ENCODE data around the gene ACBD4.

DNA sequence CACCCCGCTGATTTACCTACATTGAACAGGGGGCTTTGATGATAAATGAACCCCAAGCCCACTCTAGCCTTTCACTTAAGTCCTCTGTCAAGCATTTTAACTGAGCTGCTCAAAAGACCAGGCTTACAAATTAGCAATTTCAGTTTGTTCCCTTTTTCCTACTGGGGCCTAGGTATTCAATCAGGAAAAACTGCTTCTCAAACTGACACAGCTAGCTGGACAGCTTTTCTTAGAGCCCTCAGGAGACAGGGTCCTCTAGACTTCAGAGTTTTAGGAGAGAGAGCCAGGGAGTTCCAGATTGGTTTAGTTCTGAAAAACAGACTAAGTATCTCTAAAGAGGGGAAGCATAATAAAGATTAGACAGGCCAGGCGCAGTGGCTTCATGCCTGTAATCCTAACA, 20.0 kb downstream of the ACBD4 start:
- TF ChIP-seq, protein P1, sequence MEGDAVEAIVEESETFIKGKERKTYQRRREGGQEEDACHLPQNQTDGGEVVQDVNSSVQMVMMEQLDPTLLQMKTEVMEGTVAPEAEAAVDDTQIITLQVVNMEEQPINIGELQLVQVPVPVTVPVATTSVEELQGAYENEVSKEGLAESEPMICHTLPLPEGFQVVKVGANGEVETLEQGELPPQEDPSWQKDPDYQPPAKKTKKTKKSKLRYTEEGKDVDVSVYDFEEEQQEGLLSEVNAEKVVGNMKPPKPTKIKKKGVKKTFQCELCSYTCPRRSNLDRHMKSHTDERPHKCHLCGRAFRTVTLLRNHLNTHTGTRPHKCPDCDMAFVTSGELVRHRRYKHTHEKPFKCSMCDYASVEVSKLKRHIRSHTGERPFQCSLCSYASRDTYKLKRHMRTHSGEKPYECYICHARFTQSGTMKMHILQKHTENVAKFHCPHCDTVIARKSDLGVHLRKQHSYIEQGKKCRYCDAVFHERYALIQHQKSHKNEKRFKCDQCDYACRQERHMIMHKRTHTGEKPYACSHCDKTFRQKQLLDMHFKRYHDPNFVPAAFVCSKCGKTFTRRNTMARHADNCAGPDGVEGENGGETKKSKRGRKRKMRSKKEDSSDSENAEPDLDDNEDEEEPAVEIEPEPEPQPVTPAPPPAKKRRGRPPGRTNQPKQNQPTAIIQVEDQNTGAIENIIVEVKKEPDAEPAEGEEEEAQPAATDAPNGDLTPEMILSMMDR (IDR thresholded peaks at IDR 0.05) = no peak
- no peak for TF ChIP-seq POLR2AphosphoS5 (IDR thresholded peaks at IDR 0.05; ENCODE audit: low read depth, low read length)
- TF ChIP-seq REST (IDR thresholded peaks at IDR 0.05; ENCODE audit: insufficient read depth in 1 of 2, low read depth in 2 of 2, low read length in 1 of 2) = no peak
- no peak for TF ChIP-seq TCF7L2 (IDR thresholded peaks at IDR 0.05; ENCODE audit: low read depth, low read length)

All from Panc1 (cell line).